ENCODE results near the gene GPR162. TPM values are rescaled to one million over a fixed set of nuclear protein-coding genes. Genes with fewer than 3 reads are reported as not detected.

The GPR162 gene
- total RNA-seq, 4 donors from 2014 or later: 3.7 to 12.1 (median 10.0) TPM

GRCh38 chr12:6833189-6833890, 11.7 kb downstream of the GPR162 start:
- WGBS: 59% methylated on average over 4 of the region's 6 CpGs
- intact Hi-C loops (cut with DNase I): no loop called here
- Histone ChIP-seq H3K4me1 (peaks cover 5 to 23% (median 18%) of the 10 kb centered on the region in 4 donors), H3K9me3 (no peaks in the 10 kb centered on the region), H3K27ac (replicated peaks in 1 of 4) (peak overlapping the region in 1 of 4 donors; percentile 13), H3K4me3 (no peak overlapping the region), H3K36me3 (peaks cover 18 to 71% (median 36%) of the 10 kb centered on the region in 4 donors), H3K27me3 (no peaks in the 10 kb centered on the region)
- no peak for DNase-seq (ENCODE audit: extremely low spot score)
- no peak for TF ChIP-seq POLR2A (IDR thresholded peaks at IDR 0.05; ENCODE audit: low read depth)
- no peak for TF ChIP-seq POLR2AphosphoS5 (IDR thresholded peaks at IDR 0.05)
- no peak for TF ChIP-seq CTCF (IDR thresholded peaks at IDR 0.05)

- peaks cover 5 to 17% (median 13%) of the 10 kb centered on the region in 4 donors for H3K4me1 ChIP-seq
- TF ChIP-seq CTCF (IDR thresholded peaks at IDR 0.05): no peak
- TF ChIP-seq POLR2A (IDR thresholded peaks at IDR 0.05; ENCODE audit: low read depth): no peak
- no peak for TF ChIP-seq EP300 (IDR thresholded peaks at IDR 0.05)
- no peak for TF ChIP-seq POLR2AphosphoS5 (IDR thresholded peaks at IDR 0.05)
- intact Hi-C loops (cut with DNase I): no loop called here
- no peak overlapping the region for H3K27ac ChIP-seq (replicated peaks in 1 of 4)
- H3K27me3 ChIP-seq: no peaks in the 10 kb centered on the region
- H3K4me3 ChIP-seq: no peak overlapping the region
- 79% methylated on average over 1 of the region's 1 CpG for WGBS
- H3K36me3 ChIP-seq: peaks cover 19 to 80% (median 45%) of the 10 kb centered on the region in 4 donors
- H3K9me3 ChIP-seq: no peaks in the 10 kb centered on the region
- no peak for DNase-seq (ENCODE audit: extremely low spot score)
Measured at GRCh38 chr12:6834254-6834653, 12.6 kb downstream of the GPR162 start.

- no peak overlapping the region for H3K4me3 ChIP-seq
- peaks cover under 1 to 11% (median 7%) of the 10 kb centered on the region in 4 donors for H3K4me1 ChIP-seq
- H3K27ac ChIP-seq (replicated peaks in 1 of 4): no peak overlapping the region
- peaks cover 22 to 87% (median 52%) of the 10 kb centered on the region in 4 donors for H3K36me3 ChIP-seq
- no peaks in the 10 kb centered on the region for H3K9me3 ChIP-seq
- 79% methylated on average over 5 of the region's 5 CpGs for WGBS
- no peaks in the 10 kb centered on the region for H3K27me3 ChIP-seq
- intact Hi-C loops (cut with DNase I): no loop called here
- no peak for DNase-seq (ENCODE audit: extremely low spot score)
- TF ChIP-seq EP300 (IDR thresholded peaks at IDR 0.05) (no peak), CTCF (IDR thresholded peaks at IDR 0.05) (no peak), POLR2AphosphoS5 (IDR thresholded peaks at IDR 0.05) (no peak), POLR2A (IDR thresholded peaks at IDR 0.05; ENCODE audit: low read depth) (no peak)
Measured at GRCh38 chr12:6834873-6835272, 13.3 kb downstream of the GPR162 start.

GRCh38 chr12:6836851-6837250, 15.2 kb downstream of the GPR162 start:
- H3K9me3 ChIP-seq: no peaks in the 10 kb centered on the region
- H3K36me3 ChIP-seq: peaks cover 22 to 79% (median 44%) of the 10 kb centered on the region in 4 donors
- DNase-seq (ENCODE audit: extremely low spot score): no peak
- H3K4me1 ChIP-seq: peaks cover 0 to 5% (median 0%) of the 10 kb centered on the region in 4 donors
- intact Hi-C loops (cut with DNase I): no loop called here
- 83% methylated on average over 16 of the region's 16 CpGs for WGBS
- H3K27ac ChIP-seq (replicated peaks in 1 of 4): no peak overlapping the region
- H3K27me3 ChIP-seq: no peaks in the 10 kb centered on the region
- TF ChIP-seq EP300 (IDR thresholded peaks at IDR 0.05) (no peak), POLR2A (IDR thresholded peaks at IDR 0.05; ENCODE audit: low read depth) (no peak), POLR2AphosphoS5 (IDR thresholded peaks at IDR 0.05) (no peak), CTCF (IDR thresholded peaks at IDR 0.05) (no peak)
- H3K4me3 ChIP-seq: no peak overlapping the region

Measured in esophagus muscularis mucosa (tissue), 4 donors.